GM12878 (cell line): Measurements from ENCODE around the gene MB21D2. TPM values are rescaled to one million over a fixed set of nuclear protein-coding genes. Genes with fewer than 3 reads are reported as not detected.

ENCODE experiments used
- ATAC-seq: fragments of 200-7000 bp; cut with Tn5 transposase; 3 replicates; pipeline ENCODE4 v1.9.1; 2020; ENCODE audit warnings: mild to moderate bottlenecking, moderate library complexity
- BruUV-seq: library from RNA; stranded (reverse); fragments of 400-500 nt; replicated peaks from 2 replicates; lab custom pipeline; 2021; lab: Mats Ljungman, UMichigan
- CTCF ChIA-PET: fragments of 300-600 bp; sonication (Branson Sonifier 250); formaldehyde crosslinking; extraction: SDS; loops from one replicate; lab custom pipeline; 2021; ENCODE audit warnings: inconsistent platforms; lab: Yijun Ruan, JAX
- POLR2A ChIA-PET: fragments of 350-600 bp; formaldehyde crosslinking; extraction: SDS; loops from one replicate; lab custom pipeline; 2021; ENCODE audit warnings: inconsistent platforms; lab: Charles Lee
- RAD21 ChIA-PET: fragments of 300-600 bp; sonication (Branson Sonifier 250); formaldehyde crosslinking; loops from one replicate; lab custom pipeline; 2023; ENCODE audit warnings: antibody characterized with exemption; ENCODE audit not compliant: unreplicated experiment; lab: Charles Lee
- SMC1A ChIA-PET: fragments of 300-600 bp; sonication (Branson Sonifier 250); formaldehyde crosslinking; loops from one replicate; lab custom pipeline; 2023; ENCODE audit not compliant: unreplicated experiment, uncharacterized antibody; lab: Charles Lee
- DNase-seq: peaks from one replicate; pipeline ENCODE4 v3.0.0-alpha.2; 2011; ENCODE audit warnings: low read depth, low spot score
- FAIRE-seq: peaks from 3 replicates; lab custom pipeline; 2011; peaks lifted over from hg19 to GRCh38; lab: Jason Lieb, UNC
- H2AFZ ChIP-seq: 2 replicates; pipeline ENCODE4 v1.6.0; 2011; ENCODE audit warnings: low read depth, low read length, control low read depth; ENCODE audit not compliant: control insufficient read depth
- H3K27ac ChIP-seq: 2 replicates; pipeline ENCODE4 v1.5.1; 2011; ENCODE audit warnings: control low read depth; ENCODE audit not compliant: control insufficient read depth, insufficient read depth
- H3K27me3 ChIP-seq, 2 experiments: replicated peaks in 1 of 2; 2 replicates each; pipeline versions ENCODE4 v1.6.0 to v1.6.1; 2011; ENCODE audit warnings: low read length in 1 of 2; ENCODE audit not compliant: control insufficient read depth in 2 of 2, insufficient read depth in 2 of 2
- H3K36me3 ChIP-seq, 2 experiments: 2 replicates each; pipeline ENCODE4 v1.5.1; 2011; ENCODE audit warnings: low read length in 1 of 2; ENCODE audit not compliant: control insufficient read depth in 2 of 2, insufficient read depth in 2 of 2
- H3K4me1 ChIP-seq: 2 replicates; pipeline ENCODE4 v1.6.1; 2011; ENCODE audit warnings: mild to moderate bottlenecking, low read length, moderate library complexity, mixed read lengths; ENCODE audit not compliant: control insufficient read depth, insufficient read depth
- H3K4me2 ChIP-seq: 2 replicates; pipeline ENCODE4 v1.6.0; 2011; ENCODE audit warnings: control low read depth; ENCODE audit not compliant: control insufficient read depth, insufficient read depth
- H3K4me3 ChIP-seq: fragments of 200-600 bp; sonication (generic); 2 replicates; pipeline ENCODE4 v1.5.1; 2016
- H3K79me2 ChIP-seq: 2 replicates; pipeline ENCODE4 v1.6.0; 2011; ENCODE audit warnings: low read length; ENCODE audit not compliant: control insufficient read depth, insufficient read depth
- H3K9ac ChIP-seq: 2 replicates; pipeline ENCODE4 v1.8.0; 2011; ENCODE audit warnings: low read length, control low read depth, mixed read lengths; ENCODE audit not compliant: control insufficient read depth, insufficient read depth
- H3K9me3 ChIP-seq: replicated peaks from 3 replicates; pipeline ENCODE4 v1.5.1; 2011; ENCODE audit warnings: mild to moderate bottlenecking, low read length; ENCODE audit not compliant: control insufficient read depth, insufficient read depth
- H4K20me1 ChIP-seq: 2 replicates; pipeline ENCODE4 v1.6.0; 2011; ENCODE audit not compliant: control insufficient read depth, insufficient read depth
- ASH2L ChIP-seq: fragments of 300-600, 200-600 bp; sonication (generic); IDR thresholded peaks from 2 replicates; pipeline ENCODE4 v1.6.1; 2017; ENCODE audit warnings: low read depth, mild to moderate bottlenecking, borderline replicate concordance
- ATF7 ChIP-seq: fragments of 450-650 bp; IDR thresholded peaks from 2 replicates; pipeline ENCODE4 v1.6.1; 2016; ENCODE audit warnings: low read depth, mild to moderate bottlenecking
- BACH1 ChIP-seq: fragments of 450-650 bp; IDR thresholded peaks from 2 replicates; pipeline ENCODE4 v1.6.1; 2017; ENCODE audit warnings: mild to moderate bottlenecking, borderline replicate concordance
- CEBPB ChIP-seq, 2 experiments: fragments of 150-350 bp in 1 of 2; IDR thresholded peaks; 2 replicates each; pipeline ENCODE4 v1.6.1; 2012 to 2014; ENCODE audit warnings: low read depth in 2 of 2, low read length in 2 of 2, borderline replicate concordance in 1 of 2, inconsistent platforms in 1 of 2
- CREB1 ChIP-seq: IDR thresholded peaks from 2 replicates; pipeline ENCODE4 v1.6.1; 2012; ENCODE audit warnings: low read depth, mild to moderate bottlenecking, inconsistent platforms
- FOXK2 ChIP-seq: fragments of 450-650 bp; IDR thresholded peaks from 2 replicates; pipeline ENCODE4 v1.6.1; 2017; ENCODE audit warnings: mild to moderate bottlenecking, moderate library complexity
- MEF2B ChIP-seq: fragments of 450-650 bp; IDR thresholded peaks from 2 replicates; pipeline ENCODE4 v1.6.1; 2018; ENCODE audit warnings: mild to moderate bottlenecking, moderate library complexity; ENCODE audit not compliant: partially characterized antibody, poor library complexity, severe bottlenecking
- NFYB ChIP-seq: IDR thresholded peaks from 2 replicates; pipeline ENCODE4 v1.6.1; 2011; ENCODE audit warnings: low read depth, mild to moderate bottlenecking, low read length, improper control_type of control experiment, moderate library complexity; ENCODE audit not compliant: insufficient read depth
- ZNF217 ChIP-seq: fragments of 450-650 bp; IDR thresholded peaks from 2 replicates; pipeline ENCODE4 v1.6.1; 2017; ENCODE audit warnings: antibody characterized with exemption, mild to moderate bottlenecking
- ZNF384 ChIP-seq: IDR thresholded peaks from 2 replicates; pipeline ENCODE4 v1.6.1; 2012; ENCODE audit warnings: low read depth, mild to moderate bottlenecking, low read length, improper control_type of control experiment, borderline replicate concordance
- ZNF622 ChIP-seq: fragments of 450-650 bp; IDR thresholded peaks from 2 replicates; pipeline ENCODE4 v1.6.1; 2017; ENCODE audit warnings: mild to moderate bottlenecking, inconsistent platforms
- in situ Hi-C: fragments of 300-500 bp; cut with MboI; formaldehyde crosslinking; loops from 9 replicates; pipeline ENCODE4 v1.14.3; 2018; ENCODE audit warnings: mixed read lengths
- intact Hi-C: fragments of 100-400 bp; cut with micrococcal nuclease; formaldehyde crosslinking; loops from one replicate; pipeline ENCODE4 v1.14.2; 2022; ENCODE audit not compliant: unreplicated experiment
- polyA plus RNA-seq, 11 experiments: library from polyadenylated mRNA; depleted of rRNA in 4 of 11; unstranded in 6 of 11; stranded (reverse) in 5 of 11; fragments of >200 nt; fragmentation: Nextera tagmentation in 4 of 11; fragmentation: Illumina TruSeq in 1 of 11; extraction: Ambion mirVana in 4 of 11; extraction: Trizol in 1 of 11; gene quantifications; 1 replicate in 1 of 11; 2 replicates in 10 of 11; pipeline versions ENCODE4 v1.2.1 to v1.2.3, GENCODE V29; 2011 to 2016; ENCODE audit warnings: inconsistent platforms in 2 of 11, missing spikeins in 2 of 11, low read depth in 1 of 11
- total RNA-seq, 4 experiments: library from RNA; depleted of rRNA in 3 of 4; stranded (reverse); fragments of >200 nt in 3 of 4; fragmentation: Illumina TruSeq in 1 of 4; extraction: Trizol in 1 of 4; gene quantifications; 2 replicates each; pipeline versions ENCODE4 v1.2.1 to v1.2.3, GENCODE V29; 2013 to 2021
- TF ChIP-seq, protein P1 (sequence below): fragments of 150-350 bp; IDR thresholded peaks from 2 replicates; pipeline ENCODE4 v1.6.1; 2016; ENCODE audit warnings: low read depth, low read length
- TF ChIP-seq, protein P2 (sequence below): fragments of 450-650 bp; conservative IDR thresholded peaks from 2 replicates; pipeline ENCODE4 v1.6.1; 2017; ENCODE audit warnings: mild to moderate bottlenecking, moderate library complexity
- TF ChIP-seq, protein P3 (sequence below): fragments of 450-650 bp; IDR thresholded peaks from 2 replicates; pipeline ENCODE4 v1.6.1; 2017; ENCODE audit warnings: mild to moderate bottlenecking, low read depth, inconsistent platforms; ENCODE audit not compliant: poor library complexity, severe bottlenecking

Gene MB21D2
- total and polyA plus RNA-seq, 10 of the 15 experiments (the other 5 are each of a cell fraction or from before 2014, with no cell fraction given) = 7.9 to 21.2 (median 15.3) TPM

DNA sequence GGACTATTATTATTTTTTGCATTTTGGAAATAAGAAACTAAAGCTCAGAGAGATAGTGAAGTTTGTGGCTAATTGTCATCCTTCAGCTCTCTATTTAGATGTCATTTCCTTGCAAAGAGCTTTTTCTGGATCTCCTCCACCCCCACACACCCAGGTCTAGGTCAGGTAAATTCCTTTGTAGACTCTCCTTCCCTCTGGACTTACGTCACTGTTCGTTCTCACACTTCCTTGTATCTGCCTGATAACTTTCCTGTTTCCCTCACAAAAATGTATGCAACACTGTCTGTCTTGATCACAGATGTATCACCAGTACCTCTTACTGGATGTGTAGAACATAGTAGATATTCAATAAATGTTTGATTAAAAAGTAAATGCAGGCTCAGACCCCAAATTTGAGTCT is 6.1 kb upstream of the MB21D2 start (continued):
- TF ChIP-seq ZNF384 = no peak
- TF ChIP-seq ZNF217 = no peak
- no peak for TF ChIP-seq BACH1
- TF ChIP-seq, all 136 proteins: peak for 0

DNA sequence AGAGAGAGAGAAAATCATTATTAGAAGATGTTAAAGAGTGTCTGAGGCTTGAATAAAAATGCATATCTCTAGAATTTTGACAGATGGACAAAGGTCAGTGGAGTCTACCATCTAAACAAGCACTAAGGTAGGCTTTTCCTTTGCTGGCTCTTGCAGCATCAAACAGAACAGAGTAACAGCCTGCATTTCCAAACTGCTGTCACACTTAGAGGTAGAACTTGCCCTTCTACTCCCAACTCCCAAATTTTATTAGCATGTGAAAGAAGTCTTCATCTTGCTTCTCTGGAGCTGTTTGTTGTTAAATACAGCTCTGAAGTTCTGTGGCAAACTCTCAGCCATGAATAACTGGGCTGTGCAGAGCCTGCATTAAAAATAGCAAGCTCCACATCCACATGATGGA is 4.1 kb upstream of the MB21D2 start:
- Histone ChIP-seq H3K27me3 (no peaks in the 10 kb centered on the region), H3K4me1 (no peaks in the 10 kb centered on the region), H4K20me1 (no peaks in the 10 kb centered on the region), H3K79me2 (peaks cover 9% of the 10 kb centered on the region), H3K27ac (no peak overlapping the region), H3K4me3 (no peak overlapping the region), H2AFZ (no peak overlapping the region), H3K9me3 (no peaks in the 10 kb centered on the region), H3K4me2 (no peak overlapping the region), H3K36me3 (no peaks in the 10 kb centered on the region), H3K9ac (no peak overlapping the region)
- ATAC-seq (no peak), FAIRE-seq (no peak), DNase-seq (no peak)
- ChIA-PET CTCF (interaction anchor here (0.7 to 13.3 kb wide), 3 partner anchors 12 to 121 kb away, joined by 3 to 440 read pairs (median 7); no protein-coding TSS in a partner anchor), POLR2A (no interaction called here), RAD21 (interaction anchor here (1.0 to 9.8 kb wide), 2 partner anchors 72 to 107 kb away, joined by 6 to 425 read pairs; no protein-coding TSS in a partner anchor), SMC1A (interaction anchor here (0.6 to 13.5 kb wide), 3 partner anchors 20 to 119 kb away, joined by 3 to 472 read pairs (median 5); no protein-coding TSS in a partner anchor)
- no TSS peak for BruUV-seq
- TF ChIP-seq, protein P1, sequence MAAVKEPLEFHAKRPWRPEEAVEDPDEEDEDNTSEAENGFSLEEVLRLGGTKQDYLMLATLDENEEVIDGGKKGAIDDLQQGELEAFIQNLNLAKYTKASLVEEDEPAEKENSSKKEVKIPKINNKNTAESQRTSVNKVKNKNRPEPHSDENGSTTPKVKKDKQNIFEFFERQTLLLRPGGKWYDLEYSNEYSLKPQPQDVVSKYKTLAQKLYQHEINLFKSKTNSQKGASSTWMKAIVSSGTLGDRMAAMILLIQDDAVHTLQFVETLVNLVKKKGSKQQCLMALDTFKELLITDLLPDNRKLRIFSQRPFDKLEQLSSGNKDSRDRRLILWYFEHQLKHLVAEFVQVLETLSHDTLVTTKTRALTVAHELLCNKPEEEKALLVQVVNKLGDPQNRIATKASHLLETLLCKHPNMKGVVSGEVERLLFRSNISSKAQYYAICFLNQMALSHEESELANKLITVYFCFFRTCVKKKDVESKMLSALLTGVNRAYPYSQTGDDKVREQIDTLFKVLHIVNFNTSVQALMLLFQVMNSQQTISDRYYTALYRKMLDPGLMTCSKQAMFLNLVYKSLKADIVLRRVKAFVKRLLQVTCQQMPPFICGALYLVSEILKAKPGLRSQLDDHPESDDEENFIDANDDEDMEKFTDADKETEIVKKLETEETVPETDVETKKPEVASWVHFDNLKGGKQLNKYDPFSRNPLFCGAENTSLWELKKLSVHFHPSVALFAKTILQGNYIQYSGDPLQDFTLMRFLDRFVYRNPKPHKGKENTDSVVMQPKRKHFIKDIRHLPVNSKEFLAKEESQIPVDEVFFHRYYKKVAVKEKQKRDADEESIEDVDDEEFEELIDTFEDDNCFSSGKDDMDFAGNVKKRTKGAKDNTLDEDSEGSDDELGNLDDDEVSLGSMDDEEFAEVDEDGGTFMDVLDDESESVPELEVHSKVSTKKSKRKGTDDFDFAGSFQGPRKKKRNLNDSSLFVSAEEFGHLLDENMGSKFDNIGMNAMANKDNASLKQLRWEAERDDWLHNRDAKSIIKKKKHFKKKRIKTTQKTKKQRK = no peak
- TF ChIP-seq ASH2L = no peak
- no peak for TF ChIP-seq CEBPB (IDR thresholded peaks at IDR 0.05; ENCODE audit: borderline replicate concordance in 1 of 2, low read depth in 2 of 2, low read length in 2 of 2)
- no peak for TF ChIP-seq MEF2B
- no peak for TF ChIP-seq NFYB
- no peak for TF ChIP-seq ATF7
- TF ChIP-seq, protein P2, sequence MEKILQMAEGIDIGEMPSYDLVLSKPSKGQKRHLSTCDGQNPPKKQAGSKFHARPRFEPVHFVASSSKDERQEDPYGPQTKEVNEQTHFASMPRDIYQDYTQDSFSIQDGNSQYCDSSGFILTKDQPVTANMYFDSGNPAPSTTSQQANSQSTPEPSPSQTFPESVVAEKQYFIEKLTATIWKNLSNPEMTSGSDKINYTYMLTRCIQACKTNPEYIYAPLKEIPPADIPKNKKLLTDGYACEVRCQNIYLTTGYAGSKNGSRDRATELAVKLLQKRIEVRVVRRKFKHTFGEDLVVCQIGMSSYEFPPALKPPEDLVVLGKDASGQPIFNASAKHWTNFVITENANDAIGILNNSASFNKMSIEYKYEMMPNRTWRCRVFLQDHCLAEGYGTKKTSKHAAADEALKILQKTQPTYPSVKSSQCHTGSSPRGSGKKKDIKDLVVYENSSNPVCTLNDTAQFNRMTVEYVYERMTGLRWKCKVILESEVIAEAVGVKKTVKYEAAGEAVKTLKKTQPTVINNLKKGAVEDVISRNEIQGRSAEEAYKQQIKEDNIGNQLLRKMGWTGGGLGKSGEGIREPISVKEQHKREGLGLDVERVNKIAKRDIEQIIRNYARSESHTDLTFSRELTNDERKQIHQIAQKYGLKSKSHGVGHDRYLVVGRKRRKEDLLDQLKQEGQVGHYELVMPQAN = no peak
- TF ChIP-seq FOXK2 = no peak
- TF ChIP-seq, protein P3, sequence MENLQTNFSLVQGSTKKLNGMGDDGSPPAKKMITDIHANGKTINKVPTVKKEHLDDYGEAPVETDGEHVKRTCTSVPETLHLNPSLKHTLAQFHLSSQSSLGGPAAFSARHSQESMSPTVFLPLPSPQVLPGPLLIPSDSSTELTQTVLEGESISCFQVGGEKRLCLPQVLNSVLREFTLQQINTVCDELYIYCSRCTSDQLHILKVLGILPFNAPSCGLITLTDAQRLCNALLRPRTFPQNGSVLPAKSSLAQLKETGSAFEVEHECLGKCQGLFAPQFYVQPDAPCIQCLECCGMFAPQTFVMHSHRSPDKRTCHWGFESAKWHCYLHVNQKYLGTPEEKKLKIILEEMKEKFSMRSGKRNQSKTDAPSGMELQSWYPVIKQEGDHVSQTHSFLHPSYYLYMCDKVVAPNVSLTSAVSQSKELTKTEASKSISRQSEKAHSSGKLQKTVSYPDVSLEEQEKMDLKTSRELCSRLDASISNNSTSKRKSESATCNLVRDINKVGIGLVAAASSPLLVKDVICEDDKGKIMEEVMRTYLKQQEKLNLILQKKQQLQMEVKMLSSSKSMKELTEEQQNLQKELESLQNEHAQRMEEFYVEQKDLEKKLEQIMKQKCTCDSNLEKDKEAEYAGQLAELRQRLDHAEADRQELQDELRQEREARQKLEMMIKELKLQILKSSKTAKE = no peak
- TF ChIP-seq CREB1 = no peak
- TF ChIP-seq ZNF622 = no peak
- in situ Hi-C loops = no loop called here
- intact Hi-C loops = no loop called here
